Measurements from ENCODE around the gene MCUR1. TPM values are rescaled to one million over a fixed set of nuclear protein-coding genes. Genes with fewer than 3 reads are reported as not detected.

The MCUR1 gene
- total RNA-seq, 1 experiment from 2014 or later = 35.4 TPM

DNA sequence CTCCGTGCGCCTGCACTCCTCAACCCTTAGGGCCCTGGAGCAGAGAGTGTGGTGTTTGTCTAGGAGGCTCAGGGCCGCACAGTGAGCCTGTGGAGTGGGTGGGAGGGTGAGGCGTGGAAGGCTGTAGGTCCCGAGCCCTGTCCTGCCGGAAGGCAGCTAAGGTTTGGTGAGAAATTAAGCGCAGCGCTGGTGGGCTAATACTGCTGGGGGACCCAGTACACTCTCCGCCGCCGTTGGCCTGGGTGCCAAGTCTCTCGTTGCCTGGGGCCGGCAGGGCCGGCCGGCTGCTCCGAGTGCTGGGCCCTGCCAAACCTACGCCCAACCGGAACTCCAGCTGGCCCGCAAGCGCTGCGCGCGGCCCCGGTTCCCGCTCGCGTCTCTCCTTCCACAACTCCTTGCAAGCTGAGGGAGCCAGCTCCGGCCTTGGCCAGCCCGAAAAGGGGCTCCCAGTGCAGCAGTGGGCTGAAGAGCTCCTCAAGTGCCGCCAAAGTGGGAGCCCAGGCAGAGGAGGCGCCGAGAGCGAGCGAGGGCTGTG, 40.4 kb upstream of the MCUR1 start:
- Histone ChIP-seq H3K4ac (ENCODE audit: low read depth, low read length) (no peak overlapping the region), H4K8ac (replicated peaks; ENCODE audit: insufficient read length, low read depth, low read length) (no peak overlapping the region), H2BK12ac (ENCODE audit: insufficient read length, low read depth, low read length) (no peak overlapping the region), H2AK5ac (ENCODE audit: insufficient read length, low read length) (no peak overlapping the region), H3K23ac (ENCODE audit: insufficient read length, low read depth, low read length) (no peak overlapping the region), H3K14ac (ENCODE audit: insufficient read depth, low read length) (no peak overlapping the region), H2BK5ac (ENCODE audit: insufficient read length, low read length) (no peak overlapping the region), H3K9ac (ENCODE audit: extremely low read depth, insufficient read length, low read length) (no peak overlapping the region), H4K91ac (ENCODE audit: insufficient read length, low read depth, low read length) (no peak overlapping the region), H3K56ac (ENCODE audit: insufficient read length, low read depth, low read length) (no peak overlapping the region), H3K79me1 (ENCODE audit: insufficient read depth, low read depth, low read length, poor library complexity, severe bottlenecking) (no peaks in the 10 kb centered on the region), H3K18ac (ENCODE audit: insufficient read length, low read depth, low read length) (no peak overlapping the region), H2BK120ac (ENCODE audit: low read depth, low read length, poor library complexity, severe bottlenecking) (no peak overlapping the region), H4K5ac (ENCODE audit: insufficient read length, low read depth, low read length) (no peak overlapping the region), H3K23me2 (ENCODE audit: insufficient read length, low read depth, low read length, poor library complexity, severe bottlenecking) (no peaks in the 10 kb centered on the region), H3K27ac (ENCODE audit: insufficient read length, low read depth, low read length) (no peak overlapping the region), H3K79me2 (ENCODE audit: insufficient read depth, low read length) (no peaks in the 10 kb centered on the region), H3K27me3 (ENCODE audit: insufficient read depth, low read length) (no peaks in the 10 kb centered on the region), H2AFZ (ENCODE audit: low read length) (no peak overlapping the region), H3K9me3 (ENCODE audit: control insufficient read depth, low read depth, low read length) (no peaks in the 10 kb centered on the region), H4K20me1 (ENCODE audit: control insufficient read depth, insufficient read depth, insufficient read length) (no peaks in the 10 kb centered on the region), H3K4me2 (ENCODE audit: insufficient read depth, insufficient read length, low read length) (no peak overlapping the region), H2BK15ac (ENCODE audit: low read depth, low read length) (no peak overlapping the region), H2BK20ac (ENCODE audit: low read depth, low read length, poor library complexity, severe bottlenecking) (no peak overlapping the region), H3K4me1 (ENCODE audit: insufficient read depth, low read length) (no peaks in the 10 kb centered on the region; the same call in 1 of the 2 replicates), H3T11ph (ENCODE audit: low read length) (no peak overlapping the region)
- peaks cover 8 to 10% of the 10 kb centered on the region in 2 experiments; a peak in 3 of 4 replicates for H3K4me1 Mint-ChIP-seq
- TF ChIP-seq, protein P1, sequence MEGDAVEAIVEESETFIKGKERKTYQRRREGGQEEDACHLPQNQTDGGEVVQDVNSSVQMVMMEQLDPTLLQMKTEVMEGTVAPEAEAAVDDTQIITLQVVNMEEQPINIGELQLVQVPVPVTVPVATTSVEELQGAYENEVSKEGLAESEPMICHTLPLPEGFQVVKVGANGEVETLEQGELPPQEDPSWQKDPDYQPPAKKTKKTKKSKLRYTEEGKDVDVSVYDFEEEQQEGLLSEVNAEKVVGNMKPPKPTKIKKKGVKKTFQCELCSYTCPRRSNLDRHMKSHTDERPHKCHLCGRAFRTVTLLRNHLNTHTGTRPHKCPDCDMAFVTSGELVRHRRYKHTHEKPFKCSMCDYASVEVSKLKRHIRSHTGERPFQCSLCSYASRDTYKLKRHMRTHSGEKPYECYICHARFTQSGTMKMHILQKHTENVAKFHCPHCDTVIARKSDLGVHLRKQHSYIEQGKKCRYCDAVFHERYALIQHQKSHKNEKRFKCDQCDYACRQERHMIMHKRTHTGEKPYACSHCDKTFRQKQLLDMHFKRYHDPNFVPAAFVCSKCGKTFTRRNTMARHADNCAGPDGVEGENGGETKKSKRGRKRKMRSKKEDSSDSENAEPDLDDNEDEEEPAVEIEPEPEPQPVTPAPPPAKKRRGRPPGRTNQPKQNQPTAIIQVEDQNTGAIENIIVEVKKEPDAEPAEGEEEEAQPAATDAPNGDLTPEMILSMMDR (conservative IDR thresholded peaks at IDR 0.05) = no peak
- no CpG with 5 or more reads among the region's 34 CpGs for WGBS (ENCODE audit: extremely low coverage, insufficient read length, low lambda C conversion rate)
- DNase-seq = peak; percentile 30
- no peak overlapping the region for H3K4me3 Mint-ChIP-seq
- H3K36me3 Mint-ChIP-seq (ENCODE audit: insufficient read depth in 1 of 3, low read depth in 3 of 3) = peaks cover 0 to 6% (median 3%) of the 10 kb centered on the region in 3 experiments; a peak in 1 of 7 replicates
- H3K27me3 Mint-ChIP-seq (ENCODE audit: low read depth) = no peaks in the 10 kb centered on the region; the same call in 1 of the 2 replicates
- H3K27ac Mint-ChIP-seq = no peak overlapping the region
- H3K9me3 Mint-ChIP-seq = no peaks in the 10 kb centered on the region; a peak in 3 of 5 replicates
